Midbrain (tissue), 1 donor: ENCODE data around the gene TNFRSF1B.

Experiments
- DNase-seq: peaks from one replicate; lab custom pipeline; 2025; lab: John Stamatoyannopoulos, UW

TNFRSF1B gene

GRCh38 chr1:12194666-12195216 is 27.9 kb downstream of the TNFRSF1B start:
- DNase-seq: no peak

GRCh38 chr1:12195416-12195815 is 28.6 kb downstream of the TNFRSF1B start:
- no peak for DNase-seq

GRCh38 chr1:12196641-12197482 is 30.1 kb downstream of the TNFRSF1B start:
- DNase-seq: no peak

GRCh38 chr1:12197483-12197880 is 30.7 kb downstream of the TNFRSF1B start:
- no peak for DNase-seq

GRCh38 chr1:12200208-12200607 is 33.4 kb downstream of the TNFRSF1B start:
- no peak for DNase-seq

GRCh38 chr1:12201352-12202189 is 34.8 kb downstream of the TNFRSF1B start:
- no peak for DNase-seq

- no peak for DNase-seq
Measured at GRCh38 chr1:12202190-12202497, 35.4 kb downstream of the TNFRSF1B start.

GRCh38 chr1:12202577-12202976 is 35.8 kb downstream of the TNFRSF1B start:
- DNase-seq: no peak

GRCh38 chr1:12203216-12204007 is 36.6 kb downstream of the TNFRSF1B start:
- DNase-seq: no peak

- no peak for DNase-seq
Measured at GRCh38 chr1:12204140-12204539, 37.3 kb downstream of the TNFRSF1B start.

- DNase-seq: no peak
Measured at GRCh38 chr1:12204754-12205658, 38.2 kb downstream of the TNFRSF1B start.

GRCh38 chr1:12206238-12206637 is 39.4 kb downstream of the TNFRSF1B start:
- no peak for DNase-seq

GRCh38 chr1:12206792-12207424 is 40.1 kb downstream of the TNFRSF1B start:
- no peak for DNase-seq

- no peak for DNase-seq
Measured at GRCh38 chr1:12208271-12208670, 41.5 kb downstream of the TNFRSF1B start.

GRCh38 chr1:12208764-12209494 is 42.1 kb downstream of the TNFRSF1B start:
- peak; percentile 83 for DNase-seq

GRCh38 chr1:12209495-12209832 is 42.7 kb downstream of the TNFRSF1B start:
- DNase-seq: no peak

- no peak for DNase-seq
Measured at GRCh38 chr1:12215118-12215961, 48.5 kb downstream of the TNFRSF1B start.

- no peak for DNase-seq
Measured at GRCh38 chr1:12219800-12220199, 53.0 kb downstream of the TNFRSF1B start.

GRCh38 chr1:12220890-12221289 is 54.1 kb downstream of the TNFRSF1B start:
- no peak for DNase-seq
